ENCODE data around the gene GJA4.
"Not testable (repeated sequence)": the region's sequence is repeated elsewhere in the genome, so short reads cannot be mapped to it uniquely, and the experiment has no call there.

The GJA4 gene

GRCh38 chr1:34792424-34792823 is 375 bp upstream of the GJA4 start:
- no peak for DNase-seq (ENCODE audit: low spot score)

GRCh38 chr1:34794001-34794789 is 1.4 kb downstream of the GJA4 start:
- DNase-seq (ENCODE audit: low spot score): no peak

- no peak for DNase-seq (ENCODE audit: low spot score)
Measured at GRCh38 chr1:34794790-34795180, 2.0 kb downstream of the GJA4 start.

GRCh38 chr1:34795916-34796315 is 3.1 kb downstream of the GJA4 start:
- DNase-seq (ENCODE audit: low spot score): no peak

- no peak for DNase-seq (ENCODE audit: low spot score)
Measured at GRCh38 chr1:34796990-34797389, 4.2 kb downstream of the GJA4 start.

- no peak for DNase-seq (ENCODE audit: low spot score)
Measured at GRCh38 chr1:34800214-34800613, 7.4 kb downstream of the GJA4 start.

GRCh38 chr1:34803770-34804169 is 11.0 kb downstream of the GJA4 start:
- DNase-seq (ENCODE audit: low spot score): no peak

GRCh38 chr1:34806396-34806795 is 13.6 kb downstream of the GJA4 start:
- DNase-seq (ENCODE audit: low spot score): no peak

GRCh38 chr1:34808051-34808810 is 15.4 kb downstream of the GJA4 start:
- no peak for DNase-seq (ENCODE audit: low spot score)

GRCh38 chr1:34810781-34811180 is 18.0 kb downstream of the GJA4 start:
- not testable (repeated sequence) for DNase-seq (ENCODE audit: low spot score)

GRCh38 chr1:34816332-34816731 is 23.5 kb downstream of the GJA4 start:
- no peak for DNase-seq (ENCODE audit: low spot score)

- no peak for DNase-seq (ENCODE audit: low spot score)
Measured at GRCh38 chr1:34816778-34817177, 24.0 kb downstream of the GJA4 start.

- DNase-seq (ENCODE audit: low spot score): not testable (repeated sequence)
Measured at GRCh38 chr1:34818862-34819261, 26.1 kb downstream of the GJA4 start.

GRCh38 chr1:34822202-34822601 is 29.4 kb downstream of the GJA4 start:
- DNase-seq (ENCODE audit: low spot score): no peak

GRCh38 chr1:34824817-34825454 is 32.1 kb downstream of the GJA4 start:
- DNase-seq (ENCODE audit: low spot score): no peak

GRCh38 chr1:34825455-34826091 is 32.8 kb downstream of the GJA4 start:
- no peak for DNase-seq (ENCODE audit: low spot score)

GRCh38 chr1:34827341-34827941 is 34.6 kb downstream of the GJA4 start:
- no peak for DNase-seq (ENCODE audit: low spot score)

GRCh38 chr1:34828611-34829010 is 35.8 kb downstream of the GJA4 start:
- no peak for DNase-seq (ENCODE audit: low spot score)

GRCh38 chr1:34829250-34829649 is 36.5 kb downstream of the GJA4 start:
- DNase-seq (ENCODE audit: low spot score): no peak

GRCh38 chr1:34831721-34832246 is 39.0 kb downstream of the GJA4 start:
- no peak for DNase-seq (ENCODE audit: low spot score)

GRCh38 chr1:34833711-34834110 is 40.9 kb downstream of the GJA4 start:
- no peak for DNase-seq (ENCODE audit: low spot score)
